ENCODE data around the gene EPHA4.

DNA sequence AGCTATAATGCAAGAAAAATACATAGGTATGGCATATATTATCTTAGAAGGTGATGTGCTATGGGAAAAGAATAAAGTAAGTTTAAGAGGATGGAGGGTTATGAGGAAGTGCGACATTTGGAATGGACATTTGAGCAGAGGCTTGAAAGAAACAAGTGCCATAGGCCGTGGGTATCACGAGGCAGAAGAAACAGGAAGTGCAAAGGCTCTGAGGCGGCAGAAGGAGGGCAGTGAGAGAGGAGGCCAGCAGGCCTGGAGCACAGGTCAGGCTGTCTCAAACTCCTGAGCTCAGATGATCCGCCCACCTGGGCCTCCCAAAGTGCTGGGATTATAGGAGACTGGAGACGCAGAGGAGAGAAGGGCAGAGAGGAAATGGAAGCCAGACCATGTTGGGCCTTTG lies 40.7 kb upstream of the EPHA4 start:
- TF ChIP-seq TCF12 (IDR thresholded peaks at IDR 0.05; ENCODE audit: low read depth) (no peak), EP300 (IDR thresholded peaks at IDR 0.05; ENCODE audit: borderline replicate concordance) (no peak), TEAD4 (IDR thresholded peaks at IDR 0.05) (no peak), ZBTB7A (IDR thresholded peaks at IDR 0.05; ENCODE audit: low read depth) (no peak), NFIC (IDR thresholded peaks at IDR 0.05) (no peak), FOXM1 (IDR thresholded peaks at IDR 0.05; ENCODE audit: borderline replicate concordance, low read depth) (no peak), RAD21 (IDR thresholded peaks at IDR 0.05; ENCODE audit: low read depth) (no peak), CEBPB (IDR thresholded peaks at IDR 0.05) (no peak), TAF1 (IDR thresholded peaks at IDR 0.05; ENCODE audit: low read depth) (no peak), CREB1 (IDR thresholded peaks at IDR 0.05; ENCODE audit: low read depth) (no peak), YY1 (IDR thresholded peaks at IDR 0.05; ENCODE audit: low read depth) (no peak)
- TF ChIP-seq, protein P1, sequence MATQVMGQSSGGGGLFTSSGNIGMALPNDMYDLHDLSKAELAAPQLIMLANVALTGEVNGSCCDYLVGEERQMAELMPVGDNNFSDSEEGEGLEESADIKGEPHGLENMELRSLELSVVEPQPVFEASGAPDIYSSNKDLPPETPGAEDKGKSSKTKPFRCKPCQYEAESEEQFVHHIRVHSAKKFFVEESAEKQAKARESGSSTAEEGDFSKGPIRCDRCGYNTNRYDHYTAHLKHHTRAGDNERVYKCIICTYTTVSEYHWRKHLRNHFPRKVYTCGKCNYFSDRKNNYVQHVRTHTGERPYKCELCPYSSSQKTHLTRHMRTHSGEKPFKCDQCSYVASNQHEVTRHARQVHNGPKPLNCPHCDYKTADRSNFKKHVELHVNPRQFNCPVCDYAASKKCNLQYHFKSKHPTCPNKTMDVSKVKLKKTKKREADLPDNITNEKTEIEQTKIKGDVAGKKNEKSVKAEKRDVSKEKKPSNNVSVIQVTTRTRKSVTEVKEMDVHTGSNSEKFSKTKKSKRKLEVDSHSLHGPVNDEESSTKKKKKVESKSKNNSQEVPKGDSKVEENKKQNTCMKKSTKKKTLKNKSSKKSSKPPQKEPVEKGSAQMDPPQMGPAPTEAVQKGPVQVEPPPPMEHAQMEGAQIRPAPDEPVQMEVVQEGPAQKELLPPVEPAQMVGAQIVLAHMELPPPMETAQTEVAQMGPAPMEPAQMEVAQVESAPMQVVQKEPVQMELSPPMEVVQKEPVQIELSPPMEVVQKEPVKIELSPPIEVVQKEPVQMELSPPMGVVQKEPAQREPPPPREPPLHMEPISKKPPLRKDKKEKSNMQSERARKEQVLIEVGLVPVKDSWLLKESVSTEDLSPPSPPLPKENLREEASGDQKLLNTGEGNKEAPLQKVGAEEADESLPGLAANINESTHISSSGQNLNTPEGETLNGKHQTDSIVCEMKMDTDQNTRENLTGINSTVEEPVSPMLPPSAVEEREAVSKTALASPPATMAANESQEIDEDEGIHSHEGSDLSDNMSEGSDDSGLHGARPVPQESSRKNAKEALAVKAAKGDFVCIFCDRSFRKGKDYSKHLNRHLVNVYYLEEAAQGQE (IDR thresholded peaks at IDR 0.05; ENCODE audit: low read depth) = no peak
- TF ChIP-seq, protein P2, sequence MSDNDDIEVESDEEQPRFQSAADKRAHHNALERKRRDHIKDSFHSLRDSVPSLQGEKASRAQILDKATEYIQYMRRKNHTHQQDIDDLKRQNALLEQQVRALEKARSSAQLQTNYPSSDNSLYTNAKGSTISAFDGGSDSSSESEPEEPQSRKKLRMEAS (IDR thresholded peaks at IDR 0.05) = no peak
